Limb (tissue), 2 donors: ENCODE data around the gene VPS4B.
"Not testable (repeated sequence)": the region's sequence is repeated elsewhere in the genome, so short reads cannot be mapped to it uniquely, and the experiment has no call there.

Experiments
- DNase-seq, 2 donors: peaks; one replicate each; pipeline ENCODE4 v3.0.0-alpha.2; 2016; ENCODE audit errors: extremely low spot score in 2 of 2

Gene VPS4B

GRCh38 chr18:63368611-63369010, 53.7 kb downstream of the VPS4B start:
- no peak for DNase-seq

- DNase-seq, result peak; percentile 95 to 97
Measured at GRCh38 chr18:63367053-63367953, 55.0 kb downstream of the VPS4B start, which contains the start of gene KDSR. Gene KDSR (minus strand): TSS chr18:63367206. CDS start chr18:63367118, 88 bp downstream.

- DNase-seq, result peak in 1 of 2 donors; percentile 64
Measured at GRCh38 chr18:63366213-63367052, 55.8 kb downstream of the VPS4B start.

- no peak for DNase-seq
Measured at GRCh38 chr18:63365876-63366212, 56.4 kb downstream of the VPS4B start.

GRCh38 chr18:63363951-63364350, 58.3 kb downstream of the VPS4B start:
- no peak for DNase-seq

GRCh38 chr18:63363420-63363819, 58.9 kb downstream of the VPS4B start:
- not testable (repeated sequence) for DNase-seq

GRCh38 chr18:63356272-63356896, 65.9 kb downstream of the VPS4B start:
- no peak for DNase-seq

GRCh38 chr18:63350230-63350629, 72.0 kb downstream of the VPS4B start:
- DNase-seq, result no peak

GRCh38 chr18:63348508-63349136, 73.7 kb downstream of the VPS4B start:
- no peak for DNase-seq

GRCh38 chr18:63346480-63347183, 75.6 kb downstream of the VPS4B start:
- DNase-seq, result no peak

GRCh38 chr18:63346031-63346430, 76.2 kb downstream of the VPS4B start:
- no peak for DNase-seq

GRCh38 chr18:63344918-63345317, 77.4 kb downstream of the VPS4B start:
- no peak for DNase-seq

- no peak for DNase-seq
Measured at GRCh38 chr18:63344263-63344662, 78.0 kb downstream of the VPS4B start.

GRCh38 chr18:63342206-63342605, 80.1 kb downstream of the VPS4B start:
- peak in 1 of 2 donors; percentile 55 for DNase-seq

- peak in 1 of 2 donors; percentile 49 for DNase-seq
Measured at GRCh38 chr18:63339920-63340484, 82.3 kb downstream of the VPS4B start.
